SK-N-SH (cell line): ENCODE results near the gene ARID1B. TPM values are rescaled to one million over a fixed set of nuclear protein-coding genes. Genes with fewer than 3 reads are reported as not detected.

ENCODE experiments used
- CTCF ChIA-PET: fragments of 300-600, 350-600 bp; formaldehyde crosslinking; extraction: SDS; loops from one replicate; lab custom pipeline; 2021; lab: Yijun Ruan, JAX
- POLR2A ChIA-PET: fragments of 350-600 bp; sonication (Branson Sonifier 250); formaldehyde crosslinking; extraction: SDS; loops from one replicate; lab custom pipeline; 2020; ENCODE audit warnings: antibody characterized with exemption, inconsistent platforms; lab: Yijun Ruan, JAX
- DNase-seq: peaks from one replicate; pipeline ENCODE4 v3.0.0; 2012
- H2AFZ ChIP-seq: fragments of 200-600 bp; sonication (generic); 2 replicates; pipeline ENCODE4 v1.8.1; 2016; ENCODE audit warnings: antibody characterized with exemption, mild to moderate bottlenecking, low read depth
- H3F3A ChIP-seq: fragments of 200-600 bp; sonication (generic); replicated peaks from 2 replicates; pipeline ENCODE3; 2016; ENCODE audit warnings: antibody characterized with exemption, mild to moderate bottlenecking; ENCODE audit not compliant: insufficient read depth
- H3K27ac ChIP-seq, 2 experiments: fragments of 200-500 bp in 1 of 2; fragments of 200-600 bp in 1 of 2; sonication (Bioruptor generic) in 1 of 2; sonication (generic), shearing (Covaris generic) in 1 of 2; 2 replicates each; pipeline versions ENCODE4 v1.5.1 to v1.6.1; 2014 to 2016; ENCODE audit warnings: low read depth in 2 of 2, inconsistent platforms in 1 of 2, low read length in 1 of 2, mild to moderate bottlenecking in 1 of 2, mixed read lengths in 1 of 2
- H3K27me3 ChIP-seq: fragments of 200-600 bp; sonication (generic), shearing (Covaris generic); 2 replicates; pipeline ENCODE4 v1.6.1; 2016; ENCODE audit warnings: mixed run types; ENCODE audit not compliant: insufficient read depth
- H3K36me3 ChIP-seq, 2 experiments: fragments of 200-500 bp in 1 of 2; fragments of 200-600 bp in 1 of 2; sonication (Bioruptor generic) in 1 of 2; sonication (generic) in 1 of 2; replicated peaks in 1 of 2; 2 replicates each; pipeline versions ENCODE3 to v1.5.1; 2014 to 2016; ENCODE audit warnings: low read length in 1 of 2, mild to moderate bottlenecking in 1 of 2; ENCODE audit not compliant: insufficient read depth in 2 of 2, control insufficient read depth in 1 of 2
- H3K4me1 ChIP-seq, 2 experiments: fragments of 200-500 bp in 1 of 2; fragments of 200-600 bp in 1 of 2; sonication (Bioruptor generic) in 1 of 2; sonication (generic), shearing (Covaris generic) in 1 of 2; 2 replicates each; pipeline versions ENCODE4 v1.5.1 to v1.6.1; 2014 to 2016; ENCODE audit warnings: low read depth in 1 of 2, low read length in 1 of 2, mixed run types in 1 of 2; ENCODE audit not compliant: insufficient read depth in 2 of 2, control insufficient read depth in 1 of 2
- H3K4me2 ChIP-seq: fragments of 200-600 bp; sonication (generic), shearing (Covaris generic); 2 replicates; pipeline ENCODE4 v1.6.1; 2017; ENCODE audit warnings: mixed run types
- H3K4me3 ChIP-seq, 2 experiments: fragments of 200-500 bp in 1 of 2; fragments of 200-600 bp in 1 of 2; sonication (Bioruptor generic) in 1 of 2; sonication (generic), shearing (Covaris generic) in 1 of 2; 2 replicates each; pipeline versions ENCODE4 v1.5.1 to v1.8.1; 2014 to 2016; ENCODE audit warnings: low read depth in 2 of 2, inconsistent platforms in 1 of 2, low read length in 1 of 2, mild to moderate bottlenecking in 1 of 2, mixed read lengths in 1 of 2, moderate library complexity in 1 of 2
- H3K79me2 ChIP-seq: fragments of 200-600 bp; sonication (generic); 2 replicates; pipeline ENCODE4 v1.8.1; 2017; ENCODE audit warnings: mild to moderate bottlenecking; ENCODE audit not compliant: insufficient read depth
- H3K9ac ChIP-seq: fragments of 200-600 bp; sonication (generic); 2 replicates; pipeline ENCODE4 v1.6.1; 2017; ENCODE audit warnings: mixed run types
- H3K9me2 ChIP-seq: fragments of 200-600 bp; sonication (generic); 2 replicates; pipeline ENCODE4 v1.6.1; 2017; ENCODE audit warnings: mixed run types
- H3K9me3 ChIP-seq: fragments of 200-600 bp; sonication (generic); 2 replicates; pipeline ENCODE4 v1.6.1; 2017; ENCODE audit warnings: mixed run types, mild to moderate bottlenecking, moderate library complexity
- H4K20me1 ChIP-seq: fragments of 200-600 bp; sonication (generic); 2 replicates; pipeline ENCODE4 v1.6.1; 2017; ENCODE audit warnings: mild to moderate bottlenecking, mixed run types; ENCODE audit not compliant: insufficient read depth
- CHD2 ChIP-seq: fragments of 150-350 bp; IDR thresholded peaks from 2 replicates; pipeline ENCODE4 v1.6.1; 2018; ENCODE audit warnings: low read length; ENCODE audit not compliant: partially characterized antibody
- CTCF ChIP-seq: fragments of 200-600 bp; sonication (generic); IDR thresholded peaks from 2 replicates; pipeline ENCODE4 v1.6.1; 2017; ENCODE audit warnings: antibody characterized with exemption, mild to moderate bottlenecking, moderate library complexity
- IRF3 ChIP-seq: fragments of 150-350 bp; IDR thresholded peaks from 2 replicates; pipeline ENCODE4 v1.6.1; 2016; ENCODE audit warnings: mild to moderate bottlenecking, low read depth, low read length
- MEF2A ChIP-seq: IDR thresholded peaks from 2 replicates; pipeline ENCODE4 v1.4.0; 2012; ENCODE audit warnings: low read depth, borderline replicate concordance
- MXI1 ChIP-seq: IDR thresholded peaks from 2 replicates; pipeline ENCODE4 v1.6.1; 2012; ENCODE audit warnings: mild to moderate bottlenecking, low read depth, low read length, improper control_type of control experiment
- NFIC ChIP-seq: IDR thresholded peaks from 2 replicates; pipeline ENCODE4 v1.4.0; 2012; ENCODE audit warnings: borderline replicate concordance
- NRF1 ChIP-seq: IDR thresholded peaks from 2 replicates; pipeline ENCODE4 v1.6.1; 2012; ENCODE audit warnings: low read depth, mild to moderate bottlenecking, low read length
- PBX3 ChIP-seq: IDR thresholded peaks from 2 replicates; pipeline ENCODE4; 2012
- RAD21 ChIP-seq: IDR thresholded peaks from 2 replicates; pipeline ENCODE4 v1.6.1; 2012; ENCODE audit warnings: mild to moderate bottlenecking, low read length
- RFX5 ChIP-seq: IDR thresholded peaks from 2 replicates; pipeline ENCODE4 v1.6.1; 2012; ENCODE audit warnings: mild to moderate bottlenecking, improper control_type of control experiment, low read length
- RXRA ChIP-seq: IDR thresholded peaks from 2 replicates; pipeline ENCODE4 v1.4.0; 2012; ENCODE audit warnings: low read depth, mild to moderate bottlenecking, borderline replicate concordance
- SMC3 ChIP-seq: IDR thresholded peaks from 2 replicates; pipeline ENCODE4 v1.6.1; 2012; ENCODE audit warnings: low read depth, low read length, improper control_type of control experiment
- TAF1 ChIP-seq: IDR thresholded peaks from 2 replicates; pipeline ENCODE4 v1.6.1; 2012; ENCODE audit warnings: low read depth, mild to moderate bottlenecking, low read length, moderate library complexity, borderline replicate concordance
- TCF12 ChIP-seq: IDR thresholded peaks from 2 replicates; pipeline ENCODE4 v1.4.0; 2012
- WGBS: methylation state at CpG from one replicate; pipeline ENCODE4 v1.1.6; 2017; ENCODE audit warnings: low lambda C conversion rate; 5-methylcytosine and 5-hydroxymethylcytosine counted together
- polyA plus RNA-seq, 3 experiments: library from polyadenylated mRNA; depleted of rRNA; stranded (reverse); fragments of >200 nt; gene quantifications; 2 replicates each; pipeline ENCODE4 v1.2.3, GENCODE V29; 2012

The ARID1B gene
- polyA plus RNA-seq, 1 of the 3 experiments (the other 2 are of a cell fraction): 13.6 TPM

- TF ChIP-seq TCF12: no peak
- no peak for TF ChIP-seq MXI1
Measured at GRCh38 chr6:157196391-157196790, 419.2 kb downstream of the ARID1B start (continued).

GRCh38 chr6:157198425-157199279 lies 421.5 kb downstream of the ARID1B start:
- no peak overlapping the region for H2AFZ ChIP-seq
- H3K4me2 ChIP-seq: no peak overlapping the region
- POLR2A ChIA-PET: no interaction called here

More at GRCh38 chr6:157198425-157199279, 421.5 kb downstream of the ARID1B start:
- peak; percentile 39 for DNase-seq
- Histone ChIP-seq H3K9me2 (no peaks in the 10 kb centered on the region), H3K9ac (no peak overlapping the region), H3K27ac (no peak overlapping the region; a peak in 1 of 4 replicates), H3K4me1 (peaks cover 0 to 6% of the 10 kb centered on the region in 2 experiments; a peak in 2 of 4 replicates), H3F3A (peaks cover 3% of the 10 kb centered on the region)
- WGBS: 89% methylated on average over 10 of the region's 15 CpGs
- TF ChIP-seq PBX3: no peak
- no peak for TF ChIP-seq RFX5
- no peak for TF ChIP-seq TAF1
- no peak for TF ChIP-seq NFIC
- no peak for TF ChIP-seq RXRA
- TF ChIP-seq RAD21: no peak
- no peak for TF ChIP-seq NRF1
- TF ChIP-seq CTCF: no peak
- TF ChIP-seq SMC3: no peak
- no peak for TF ChIP-seq CHD2
- no peak for TF ChIP-seq IRF3
- TF ChIP-seq MEF2A: no peak
- TF ChIP-seq, all 33 proteins: peak for 0
- Histone ChIP-seq H3K36me3 (peaks cover 35 to 73% of the 10 kb centered on the region in 2 experiments), H3K79me2 (no peaks in the 10 kb centered on the region; the same call in 1 of the 2 replicates), H3K4me3 (no peak overlapping the region), H4K20me1 (no peaks in the 10 kb centered on the region), H3K9me3 (no peaks in the 10 kb centered on the region), H3K27me3 (no peaks in the 10 kb centered on the region)
- CTCF ChIA-PET: interaction anchor here (0.9 to 1.9 kb wide), 7 partner anchors 8 to 164 kb away, joined by 3 to 10 read pairs (median 3); no protein-coding TSS in a partner anchor
